HG02943 (cell line): Measurements from ENCODE around the gene PRDX5.
"Not testable (repeated sequence)": the region's sequence is repeated elsewhere in the genome, so short reads cannot be mapped to it uniquely, and the experiment has no call there.

ENCODE experiments used
- ATAC-seq: cut with Tn5 transposase; IDR thresholded peaks from one replicate; pipeline ENCODE4 v1.9.1; 2021; ENCODE audit warnings: mild to moderate bottlenecking, low read depth, moderate library complexity; ENCODE audit not compliant: unreplicated experiment

The PRDX5 gene

DNA sequence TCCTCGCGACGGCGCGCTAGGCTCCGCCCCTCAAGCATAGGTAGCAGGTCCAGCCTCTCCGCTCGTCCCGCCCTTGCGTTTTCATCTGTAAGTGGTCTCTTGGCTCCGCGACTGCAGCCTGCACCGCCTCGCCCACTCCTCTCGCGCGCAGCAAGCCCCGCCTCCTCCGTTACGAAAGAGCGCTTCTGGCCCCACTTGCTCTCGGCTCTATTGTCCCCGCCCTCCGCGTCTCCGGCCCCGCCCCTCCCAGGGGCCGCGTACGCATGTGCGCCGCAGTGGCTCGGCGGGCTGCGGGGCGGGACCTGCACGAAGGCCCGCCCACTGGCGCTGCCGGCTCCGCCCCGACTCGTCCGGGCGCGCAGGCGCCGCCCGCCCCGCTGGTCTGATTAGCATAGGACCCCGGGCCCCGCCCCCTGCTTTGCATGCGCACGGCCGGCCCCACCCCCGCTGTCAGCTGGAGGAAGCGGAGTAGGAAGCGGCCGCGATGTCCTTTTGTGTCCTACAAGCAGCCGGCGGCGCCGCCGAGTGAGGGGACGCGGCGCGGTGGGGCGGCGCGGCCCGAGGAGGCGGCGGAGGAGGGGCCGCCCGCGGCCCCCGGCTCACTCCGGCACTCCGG lies 12.7 kb upstream of the PRDX5 start, which contains the start of gene ESRRA:
TSS of gene ESRRA (plus strand) at position 450 of the 616 bp plus-strand sequence. CDS start 1,656 bp downstream, outside the sequence.
- ATAC-seq, result peak; percentile 53

DNA sequence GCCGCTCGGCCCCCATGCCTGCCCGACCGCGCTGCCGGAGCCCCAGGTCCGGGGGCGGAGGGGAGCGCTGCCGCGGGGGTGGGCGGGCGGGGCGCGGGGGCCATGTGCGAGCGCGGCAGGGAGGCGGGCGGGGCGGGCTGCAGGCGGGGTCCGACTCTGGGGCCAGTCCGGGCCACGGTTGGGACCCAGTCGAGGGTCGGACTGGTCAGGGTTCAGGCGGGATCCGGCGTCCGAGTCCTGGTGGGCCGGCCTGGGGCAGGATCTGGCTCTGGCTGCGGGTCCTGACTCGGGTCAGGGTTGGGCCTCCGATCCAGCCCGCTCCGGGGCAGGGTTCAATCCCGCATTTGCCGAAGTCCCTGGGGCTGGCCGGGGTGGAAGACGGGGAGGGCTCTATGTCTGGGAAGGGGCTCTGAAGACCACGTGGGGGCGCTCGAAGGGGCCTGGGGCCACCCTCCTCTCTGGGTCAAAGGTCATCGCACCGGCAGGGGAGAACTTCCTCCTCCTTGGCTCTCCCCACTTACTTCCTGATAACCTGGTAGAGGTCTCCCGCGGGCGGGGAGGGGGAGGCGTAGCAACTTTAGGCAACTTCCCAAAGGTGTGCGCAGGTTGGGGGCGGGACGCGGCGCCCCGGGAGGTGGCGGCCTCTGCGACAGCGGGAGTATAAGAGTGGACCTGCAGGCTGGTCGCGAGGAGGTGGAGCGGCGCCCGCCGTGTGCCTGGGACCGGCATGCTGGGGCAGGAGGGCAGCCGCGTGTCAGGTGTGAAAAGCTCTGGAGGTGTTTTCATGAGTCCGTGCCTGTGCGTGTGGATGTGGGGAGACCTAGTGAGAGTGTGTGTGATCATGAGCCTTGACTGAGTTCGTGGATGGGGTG lies 12.0 kb upstream of the PRDX5 start:
- ATAC-seq, result peak; percentile 32

GRCh38 chr11:64306563-64306875 lies 11.4 kb upstream of the PRDX5 start:
- no peak for ATAC-seq

DNA sequence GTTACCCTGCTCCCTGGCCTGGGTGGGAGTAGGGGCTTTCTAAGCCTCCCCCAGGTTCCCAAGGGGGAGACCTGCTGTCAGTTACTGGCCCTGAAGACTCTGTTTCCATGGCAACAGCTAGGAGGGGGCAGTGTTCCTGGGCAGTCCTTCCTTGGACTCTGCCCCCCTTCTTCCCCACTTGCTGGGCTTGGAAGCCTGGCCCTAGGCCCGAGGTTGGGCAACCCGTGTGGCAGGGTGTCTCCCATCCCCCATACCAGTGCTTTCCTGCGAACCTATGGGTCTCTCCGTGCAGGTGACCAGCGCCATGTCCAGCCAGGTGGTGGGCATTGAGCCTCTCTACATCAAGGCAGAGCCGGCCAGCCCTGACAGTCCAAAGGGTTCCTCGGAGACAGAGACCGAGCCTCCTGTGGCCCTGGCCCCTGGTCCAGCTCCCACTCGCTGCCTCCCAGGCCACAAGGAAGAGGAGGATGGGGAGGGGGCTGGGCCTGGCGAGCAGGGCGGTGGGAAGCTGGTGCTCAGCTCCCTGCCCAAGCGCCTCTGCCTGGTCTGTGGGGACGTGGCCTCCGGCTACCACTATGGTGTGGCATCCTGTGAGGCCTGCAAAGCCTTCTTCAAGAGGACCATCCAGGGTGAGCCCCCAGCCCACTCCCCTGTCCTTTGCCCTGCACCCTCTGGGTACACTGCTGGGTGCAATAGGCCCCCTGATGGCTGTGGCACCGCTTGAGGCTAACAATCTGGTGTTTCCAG lies 10.9 kb upstream of the PRDX5 start:
- ATAC-seq, result no peak

DNA sequence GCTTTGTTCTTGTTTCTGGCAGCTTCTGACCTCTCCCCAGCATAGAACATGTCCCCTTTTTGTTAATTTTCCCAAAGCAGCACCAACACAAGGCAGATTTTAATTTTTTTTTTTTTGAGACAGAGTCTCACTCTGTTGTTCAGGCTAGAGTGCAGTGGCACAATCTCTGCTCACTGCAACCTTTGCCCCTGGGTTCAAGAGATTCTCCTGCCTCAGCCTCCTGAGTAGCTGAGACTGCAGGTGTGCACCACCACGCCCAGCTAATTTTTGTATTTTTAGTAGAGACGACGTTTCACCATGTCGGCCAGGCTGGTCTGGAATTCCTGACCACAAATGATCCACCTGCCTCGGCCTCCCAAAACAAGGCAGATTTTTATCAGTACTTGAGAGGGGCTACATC lies 10.1 kb upstream of the PRDX5 start:
- not testable (repeated sequence) for ATAC-seq

- ATAC-seq, result no peak
These were observed 5.0 kb upstream of the PRDX5 start for GRCh38 chr11:64312947-64313346.

DNA sequence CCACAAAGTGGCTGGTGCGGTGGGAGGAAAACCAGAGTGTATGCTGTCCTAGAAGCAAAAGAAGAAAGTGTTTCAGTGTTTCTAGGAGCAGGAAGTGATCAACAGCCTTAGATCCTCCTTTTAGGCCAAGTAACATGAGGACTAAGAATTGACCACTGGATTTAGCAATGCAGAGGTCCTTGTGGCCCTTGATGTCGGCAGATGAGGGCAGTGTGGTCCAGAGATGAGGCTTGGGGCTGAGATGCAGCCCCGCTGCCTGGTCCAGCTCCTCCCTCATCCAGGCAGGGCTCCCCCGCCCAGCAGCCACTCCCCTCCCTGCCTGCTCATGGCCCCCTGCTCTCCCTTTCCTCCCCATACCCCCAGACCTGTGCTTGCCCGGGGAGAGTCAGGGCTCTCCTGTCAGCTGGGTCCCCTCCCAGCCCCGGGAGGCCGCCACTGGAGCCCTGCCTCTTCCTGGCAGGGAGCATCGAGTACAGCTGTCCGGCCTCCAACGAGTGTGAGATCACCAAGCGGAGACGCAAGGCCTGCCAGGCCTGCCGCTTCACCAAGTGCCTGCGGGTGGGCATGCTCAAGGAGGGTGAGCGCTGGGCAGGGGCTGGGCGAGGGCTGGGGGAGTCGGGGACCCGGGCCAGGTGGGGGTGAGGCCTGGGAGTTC lies 4.3 kb upstream of the PRDX5 start:
- no peak for ATAC-seq

DNA sequence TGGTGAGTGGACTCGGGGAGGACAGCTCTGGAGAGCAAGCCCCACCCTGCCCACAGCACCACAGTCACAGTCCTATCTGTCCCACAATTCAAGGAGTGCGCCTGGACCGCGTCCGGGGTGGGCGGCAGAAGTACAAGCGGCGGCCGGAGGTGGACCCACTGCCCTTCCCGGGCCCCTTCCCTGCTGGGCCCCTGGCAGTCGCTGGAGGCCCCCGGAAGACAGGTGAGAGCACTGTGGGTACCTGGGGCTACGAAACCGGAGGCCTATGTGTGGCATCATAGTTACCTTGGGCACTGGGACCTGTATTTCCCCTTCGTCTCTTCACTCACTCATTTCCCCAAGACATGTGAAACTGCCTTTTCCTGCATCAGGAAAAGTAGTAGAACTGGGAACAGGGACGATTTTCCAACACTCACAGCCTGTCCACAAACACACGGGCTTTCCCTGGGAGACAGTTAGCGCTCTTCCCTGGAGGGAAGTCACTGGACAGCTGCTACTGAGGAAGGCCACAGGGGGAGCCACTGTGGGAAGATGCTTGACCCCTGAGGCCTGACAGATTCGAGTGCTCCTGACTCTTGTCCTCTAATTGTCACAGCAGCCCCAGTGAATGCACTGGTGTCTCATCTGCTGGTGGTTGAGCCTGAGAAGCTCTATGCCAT lies 3.6 kb upstream of the PRDX5 start:
- ATAC-seq, result no peak

- no peak for ATAC-seq
These were observed 2.9 kb upstream of the PRDX5 start for GRCh38 chr11:64314805-64315561.

DNA sequence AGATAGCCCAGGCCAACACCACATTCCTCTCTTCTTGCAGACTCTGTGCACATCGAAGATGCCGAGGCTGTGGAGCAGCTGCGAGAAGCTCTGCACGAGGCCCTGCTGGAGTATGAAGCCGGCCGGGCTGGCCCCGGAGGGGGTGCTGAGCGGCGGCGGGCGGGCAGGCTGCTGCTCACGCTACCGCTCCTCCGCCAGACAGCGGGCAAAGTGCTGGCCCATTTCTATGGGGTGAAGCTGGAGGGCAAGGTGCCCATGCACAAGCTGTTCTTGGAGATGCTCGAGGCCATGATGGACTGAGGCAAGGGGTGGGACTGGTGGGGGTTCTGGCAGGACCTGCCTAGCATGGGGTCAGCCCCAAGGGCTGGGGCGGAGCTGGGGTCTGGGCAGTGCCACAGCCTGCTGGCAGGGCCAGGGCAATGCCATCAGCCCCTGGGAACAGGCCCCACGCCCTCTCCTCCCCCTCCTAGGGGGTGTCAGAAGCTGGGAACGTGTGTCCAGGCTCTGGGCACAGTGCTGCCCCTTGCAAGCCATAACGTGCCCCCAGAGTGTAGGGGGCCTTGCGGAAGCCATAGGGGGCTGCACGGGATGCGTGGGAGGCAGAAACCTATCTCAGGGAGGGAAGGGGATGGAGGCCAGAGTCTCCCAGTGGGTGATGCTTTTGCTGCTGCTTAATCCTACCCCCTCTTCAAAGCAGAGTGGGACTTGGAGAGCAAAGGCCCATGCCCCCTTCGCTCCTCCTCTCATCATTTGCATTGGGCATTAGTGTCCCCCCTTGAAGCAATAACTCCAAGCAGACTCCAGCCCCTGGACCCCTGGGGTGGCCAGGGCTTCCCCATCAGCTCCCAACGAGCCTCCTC lies 2.0 kb upstream of the PRDX5 start:
- not testable (repeated sequence) for ATAC-seq

- no peak for ATAC-seq
These were observed 1.1 kb upstream of the PRDX5 start for GRCh38 chr11:64316672-64317324.

DNA sequence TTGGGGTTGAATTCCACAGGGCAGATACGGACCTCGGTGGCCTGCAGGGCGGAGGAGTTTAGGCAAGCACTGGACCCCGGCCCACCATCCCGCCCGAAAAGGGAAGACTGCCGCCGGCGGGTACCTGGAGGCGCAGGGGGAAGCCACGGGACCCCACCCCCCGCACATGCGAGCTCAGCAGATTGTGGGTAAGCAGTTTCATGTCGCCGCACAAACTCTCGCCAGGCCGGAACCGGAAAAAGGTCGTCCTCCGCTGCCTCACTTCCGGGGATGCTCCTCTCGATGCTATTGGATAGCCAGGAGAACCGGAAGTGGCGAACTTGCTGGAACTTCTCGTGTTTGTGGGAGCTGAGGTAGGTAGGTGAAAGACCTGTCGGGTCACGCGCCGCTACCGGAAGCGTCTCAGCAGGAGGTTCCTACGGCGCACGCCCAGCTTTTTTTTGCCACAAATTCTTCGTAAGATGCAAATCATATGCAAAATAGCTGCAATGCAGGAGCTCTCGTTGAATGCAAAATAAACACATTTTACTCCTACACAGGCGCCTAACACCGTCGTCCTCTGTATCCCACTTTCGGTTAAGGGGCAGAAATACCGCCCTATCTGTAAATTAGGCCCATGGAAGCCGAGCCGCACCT lies 478 bp upstream of the PRDX5 start, which contains the start of gene TRMT112:
TSS of gene TRMT112 (minus strand) at position 235 of the 636 bp plus-strand sequence. CDS start at position 202, 33 bp downstream.
- peak; percentile 56 for ATAC-seq

- ATAC-seq, result no peak
These were observed 1.1 kb downstream of the PRDX5 start for GRCh38 chr11:64318766-64319761.

GRCh38 chr11:64320556-64320955 lies 2.6 kb downstream of the PRDX5 start:
- ATAC-seq, result no peak

- no peak for ATAC-seq
These were observed 3.1 kb downstream of the PRDX5 start for GRCh38 chr11:64321026-64321425.

GRCh38 chr11:64321533-64321932 lies 3.6 kb downstream of the PRDX5 start:
- no peak for ATAC-seq
